C4-2B (cell line): Measurements from ENCODE around the gene RWDD4.
"Not testable (repeated sequence)": the region's sequence is repeated elsewhere in the genome, so short reads cannot be mapped to it uniquely, and the experiment has no call there.

Source experiments
- H3K27ac ChIP-seq: fragments of 450-650 bp; 2 replicates; pipeline ENCODE4 v1.5.1; 2017
- ZFX ChIP-seq: fragments of 450-650 bp; IDR thresholded peaks from 2 replicates; pipeline ENCODE4 v1.6.1; 2017
- TF ChIP-seq, protein P1 (sequence below): fragments of 450-650 bp; conservative IDR thresholded peaks from 2 replicates; pipeline ENCODE4 v1.5.1; 2017; ENCODE audit warnings: mild to moderate bottlenecking

Gene RWDD4

DNA sequence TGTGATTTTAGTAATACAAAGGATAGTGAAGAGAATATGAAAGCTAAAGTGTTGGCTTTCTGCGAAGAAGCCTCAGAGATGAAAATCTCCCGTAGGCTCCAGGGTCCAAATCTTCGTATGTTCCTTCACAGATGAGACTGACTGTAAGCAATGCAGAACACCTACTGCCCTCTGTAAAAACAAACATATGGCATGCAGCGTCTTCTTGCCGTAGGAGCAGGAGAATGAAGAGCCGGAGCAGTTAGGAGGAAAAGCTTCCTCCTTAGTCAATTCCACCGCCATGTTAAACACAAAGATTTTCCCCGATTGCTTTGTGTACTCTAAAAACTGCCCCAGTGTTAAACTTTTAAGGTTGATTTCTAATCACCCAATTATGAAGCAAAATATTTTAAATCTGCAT is 22.5 kb downstream of the RWDD4 start:
- TF ChIP-seq, protein P1, sequence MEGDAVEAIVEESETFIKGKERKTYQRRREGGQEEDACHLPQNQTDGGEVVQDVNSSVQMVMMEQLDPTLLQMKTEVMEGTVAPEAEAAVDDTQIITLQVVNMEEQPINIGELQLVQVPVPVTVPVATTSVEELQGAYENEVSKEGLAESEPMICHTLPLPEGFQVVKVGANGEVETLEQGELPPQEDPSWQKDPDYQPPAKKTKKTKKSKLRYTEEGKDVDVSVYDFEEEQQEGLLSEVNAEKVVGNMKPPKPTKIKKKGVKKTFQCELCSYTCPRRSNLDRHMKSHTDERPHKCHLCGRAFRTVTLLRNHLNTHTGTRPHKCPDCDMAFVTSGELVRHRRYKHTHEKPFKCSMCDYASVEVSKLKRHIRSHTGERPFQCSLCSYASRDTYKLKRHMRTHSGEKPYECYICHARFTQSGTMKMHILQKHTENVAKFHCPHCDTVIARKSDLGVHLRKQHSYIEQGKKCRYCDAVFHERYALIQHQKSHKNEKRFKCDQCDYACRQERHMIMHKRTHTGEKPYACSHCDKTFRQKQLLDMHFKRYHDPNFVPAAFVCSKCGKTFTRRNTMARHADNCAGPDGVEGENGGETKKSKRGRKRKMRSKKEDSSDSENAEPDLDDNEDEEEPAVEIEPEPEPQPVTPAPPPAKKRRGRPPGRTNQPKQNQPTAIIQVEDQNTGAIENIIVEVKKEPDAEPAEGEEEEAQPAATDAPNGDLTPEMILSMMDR: peak; percentile 73
- no peak for TF ChIP-seq ZFX

DNA sequence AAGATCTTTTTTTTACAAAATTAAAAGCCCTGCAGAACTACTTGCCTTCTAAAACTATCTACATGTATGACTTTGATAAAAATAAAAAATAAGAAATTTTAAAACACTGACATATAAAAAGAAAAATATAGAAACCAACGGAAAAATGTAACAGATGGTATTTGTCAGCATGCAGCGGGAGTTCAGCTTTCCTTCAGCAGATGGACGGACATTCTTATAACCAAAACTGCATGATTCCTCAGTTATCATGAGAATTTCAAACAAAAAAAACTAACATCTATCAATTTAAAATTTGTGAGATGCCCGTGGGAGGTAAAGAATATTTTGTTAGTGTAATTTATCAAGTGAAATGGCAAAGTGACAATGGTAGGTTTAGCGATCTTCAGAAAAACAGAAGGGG is 23.2 kb downstream of the RWDD4 start:
- TF ChIP-seq, protein P1: no peak
- no peak for TF ChIP-seq ZFX
- no peak overlapping the region for H3K27ac ChIP-seq

More for the DNA sequence above, 22.5 kb downstream of the RWDD4 start:
- peak overlapping the region; percentile 18; the same call in 1 of the 2 replicates for H3K27ac ChIP-seq

DNA sequence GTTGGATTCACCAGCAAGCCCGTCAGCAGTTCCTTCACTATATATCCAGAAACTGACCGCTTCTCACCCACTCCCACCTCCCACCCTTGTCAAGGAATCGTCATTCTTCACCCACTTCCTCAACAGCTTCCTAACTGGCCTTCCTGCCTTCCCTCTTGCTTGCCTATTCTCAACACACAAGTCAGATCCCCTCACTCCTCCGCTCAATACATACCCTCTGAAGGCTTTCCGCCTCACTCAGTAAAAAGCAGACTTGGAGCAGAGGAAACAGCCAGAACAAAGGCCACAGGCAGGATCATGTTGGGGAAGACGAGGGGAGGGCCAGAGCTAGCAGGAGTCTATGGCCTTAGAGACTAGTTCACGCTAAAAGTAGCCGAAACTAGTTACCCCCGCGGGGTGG is 23.7 kb downstream of the RWDD4 start:
- no peak overlapping the region for H3K27ac ChIP-seq
- TF ChIP-seq, protein P1: no peak
- TF ChIP-seq ZFX: no peak

DNA sequence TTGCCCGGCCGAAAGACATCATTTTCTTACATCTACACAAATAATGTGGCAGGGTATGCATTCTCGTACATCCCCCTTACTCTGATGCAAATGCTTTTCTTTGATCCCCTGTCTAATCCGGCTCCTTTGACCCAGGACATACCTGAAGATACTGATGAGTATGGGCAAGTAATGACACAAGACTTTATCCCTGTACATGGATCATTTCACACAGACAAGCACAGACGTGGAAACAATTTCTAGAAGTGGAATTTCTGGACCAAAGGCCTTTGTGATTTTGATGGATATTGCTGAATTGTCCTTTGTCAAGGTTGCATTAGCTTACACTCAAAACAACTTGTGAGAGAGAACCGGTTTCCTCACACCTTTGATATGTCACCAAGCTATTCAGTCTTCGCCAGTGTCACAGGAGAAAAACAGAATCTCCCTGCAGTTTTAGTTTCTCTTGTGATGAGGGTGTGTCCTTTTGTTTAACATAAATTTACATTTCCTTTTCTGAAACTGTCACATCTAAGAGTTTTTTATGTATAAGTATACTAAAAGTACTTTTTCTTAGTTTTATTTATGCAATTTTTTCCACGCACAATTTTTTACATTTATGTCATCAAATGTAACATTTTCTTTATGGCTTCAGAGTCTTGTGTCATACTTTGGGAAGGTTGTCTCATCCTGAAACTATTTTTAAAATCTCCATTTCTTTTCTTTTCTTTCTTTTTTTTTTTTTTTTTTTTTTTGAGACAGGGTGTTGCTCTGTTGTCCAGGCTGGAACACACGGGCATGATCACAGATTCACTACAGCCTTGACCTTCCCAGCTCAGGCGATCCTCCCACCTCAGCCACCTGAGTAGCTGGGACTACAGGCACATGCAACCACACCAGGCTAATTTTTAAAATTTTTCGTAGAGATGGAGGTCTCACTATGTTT is 25.2 kb downstream of the RWDD4 start:
- no peak for TF ChIP-seq ZFX
- TF ChIP-seq, protein P1: no peak
- no peak overlapping the region for H3K27ac ChIP-seq

DNA sequence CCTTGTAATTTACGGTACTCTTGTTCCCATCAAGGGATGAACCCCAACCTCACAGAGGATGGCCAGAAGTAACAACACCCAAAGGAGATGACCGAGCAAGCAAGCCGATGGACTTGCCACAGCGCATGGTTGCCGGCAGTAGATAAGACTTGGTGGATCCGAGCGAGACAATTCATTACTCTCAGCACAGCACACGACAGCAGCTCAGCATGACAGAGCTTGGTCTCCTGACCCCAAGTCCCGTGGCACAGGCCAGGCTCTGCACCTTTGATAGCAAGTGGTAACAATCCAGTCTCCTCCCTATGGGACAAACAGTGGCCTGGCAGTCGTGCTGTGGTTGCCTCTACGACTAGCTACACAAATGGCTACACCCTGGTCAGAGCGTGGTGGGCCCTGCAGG is 26.3 kb downstream of the RWDD4 start:
- H3K27ac ChIP-seq: no peak overlapping the region
- TF ChIP-seq, protein P1: no peak
- TF ChIP-seq ZFX: no peak

DNA sequence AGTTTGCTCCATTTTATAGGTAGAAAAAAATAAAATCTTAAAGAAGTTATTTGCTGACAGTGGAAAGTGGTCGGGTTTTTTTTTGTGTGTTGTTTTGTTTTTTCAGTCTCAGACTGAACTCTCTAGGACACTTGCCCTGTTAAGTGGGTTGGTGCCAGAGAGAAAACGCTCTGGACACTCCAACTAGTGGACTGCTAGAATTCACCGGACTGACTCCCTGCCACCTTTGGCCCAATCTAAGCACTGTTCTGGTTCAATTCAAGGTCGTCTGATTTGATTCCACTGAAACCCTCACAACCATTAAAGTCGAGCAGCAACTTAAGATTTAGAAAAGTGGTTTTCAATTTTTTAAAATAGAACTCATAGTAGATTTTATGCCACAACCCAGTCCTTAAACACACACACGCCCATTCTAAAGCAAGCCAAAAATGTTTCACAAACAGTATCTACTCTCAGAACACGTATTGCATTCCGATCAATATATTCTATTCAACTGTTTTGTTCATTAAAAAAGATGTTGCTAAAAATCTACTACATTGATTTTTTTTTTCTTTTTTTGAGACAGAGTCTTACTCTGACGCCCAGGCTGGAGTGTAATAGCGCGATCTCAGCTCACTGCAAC is 27.3 kb downstream of the RWDD4 start:
- no peak for TF ChIP-seq ZFX
- TF ChIP-seq, protein P1: no peak
- H3K27ac ChIP-seq: no peak overlapping the region

DNA sequence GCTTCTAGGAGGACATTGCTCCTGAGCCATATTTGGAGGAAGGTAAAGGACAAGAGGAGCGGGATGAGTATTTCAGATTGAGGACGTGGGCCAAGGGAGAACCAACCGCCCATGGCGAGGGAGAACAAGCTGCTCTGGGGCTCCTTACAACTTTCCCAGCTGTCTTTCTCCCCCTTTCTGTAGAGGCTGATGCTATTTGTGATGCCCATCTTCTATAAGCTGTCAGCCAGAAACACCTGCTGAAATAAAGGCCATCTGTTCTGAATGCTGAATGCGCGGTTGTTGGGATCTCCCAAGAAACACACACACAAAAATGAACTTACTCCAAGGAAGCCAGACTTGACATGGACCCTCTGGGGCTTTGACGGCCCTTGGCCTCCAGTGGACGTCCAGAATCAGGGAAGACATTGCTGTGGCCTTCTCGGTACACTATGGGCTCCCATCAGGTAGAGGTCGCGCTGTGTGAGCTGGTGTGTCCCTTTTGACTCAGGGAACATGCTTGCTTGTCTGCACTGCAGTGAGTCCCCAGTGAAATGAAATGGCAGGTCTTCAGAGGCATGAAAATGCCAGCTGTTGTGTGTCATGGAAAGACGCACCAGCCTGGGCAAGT is 30.9 kb downstream of the RWDD4 start:
- no peak for TF ChIP-seq ZFX
- TF ChIP-seq, protein P1: no peak
- H3K27ac ChIP-seq: no peak overlapping the region

DNA sequence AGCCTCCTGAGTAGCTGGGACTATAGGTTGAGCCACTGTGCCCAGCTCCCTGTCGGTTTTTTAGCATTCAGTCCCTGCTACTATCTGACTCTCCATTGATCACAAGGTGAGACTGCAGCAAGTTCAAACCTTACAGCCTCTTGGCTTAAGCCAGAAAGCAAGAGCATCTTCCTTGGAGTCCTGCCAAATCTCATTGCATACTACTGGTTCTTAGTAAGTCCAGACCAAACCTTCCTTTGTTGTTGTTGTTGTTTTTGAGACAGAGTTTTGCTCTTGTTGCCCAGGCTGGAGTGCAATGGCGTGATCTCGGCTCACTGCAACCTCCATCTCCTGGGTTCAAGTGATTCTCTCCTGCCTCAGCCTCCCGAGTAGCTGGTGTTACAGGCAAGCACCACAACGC is 31.7 kb downstream of the RWDD4 start:
- H3K27ac ChIP-seq: not testable (repeated sequence)
